Activated naive CD4-positive, alpha-beta T cell (primary cell): ENCODE data around the gene BATF2.
"Not testable (repeated sequence)": the region's sequence is repeated elsewhere in the genome, so short reads cannot be mapped to it uniquely, and the experiment has no call there.

ENCODE experiments used
- DNase-seq, 4 experiments: peaks; one replicate each; lab custom pipeline; 2025; lab: John Stamatoyannopoulos, UW

Gene BATF2

DNA sequence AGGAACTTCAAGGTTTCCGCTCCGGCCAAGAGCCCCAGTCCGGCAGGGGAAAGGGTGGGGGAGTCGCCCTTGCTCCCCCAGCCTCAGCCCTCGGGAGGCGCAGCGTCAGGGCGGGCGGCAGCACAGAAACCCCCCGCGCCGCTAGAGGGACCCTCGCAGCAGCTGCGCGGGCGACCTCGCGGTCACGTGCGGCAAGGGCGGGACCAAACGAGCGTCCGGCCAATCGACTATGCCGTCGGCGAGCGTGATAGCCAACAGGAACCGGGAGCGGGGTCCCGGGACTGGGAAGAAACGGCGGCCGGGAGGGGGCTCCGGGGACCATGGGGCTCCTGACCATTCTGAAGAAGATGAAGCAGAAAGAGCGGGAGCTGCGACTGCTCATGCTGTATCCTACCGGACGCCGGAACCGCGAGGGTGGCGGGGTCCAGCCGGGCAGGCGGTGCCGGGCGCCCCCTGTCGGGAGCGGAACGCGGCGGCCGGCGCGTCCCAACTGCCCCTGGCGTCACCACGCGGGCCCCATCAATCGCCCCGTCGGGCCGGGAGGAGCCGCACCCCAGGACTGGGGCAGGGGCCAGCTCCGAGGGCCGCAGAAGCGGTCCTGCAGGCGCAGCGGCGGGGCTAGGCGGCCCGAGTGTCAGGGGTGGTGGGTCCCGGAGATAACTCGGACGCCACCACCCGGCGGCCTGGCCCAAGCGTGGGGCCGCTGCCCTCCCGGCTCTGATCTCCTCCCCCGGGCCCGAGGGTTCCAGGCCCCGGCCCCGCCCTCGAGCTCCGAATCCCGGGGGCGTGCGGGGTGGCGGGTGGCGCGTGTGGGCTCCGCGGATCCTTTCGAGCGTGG is 17.3 kb upstream of the BATF2 start, which contains the start of gene ARL2:
TSS of gene ARL2 (plus strand) at position 273 of the 838 bp plus-strand sequence. CDS start at position 321, 48 bp downstream.
- peak; percentile 56 to 79 (median 66) for DNase-seq

GRCh38 chr11:65013130-65013887 is 16.5 kb upstream of the BATF2 start:
- peak; percentile 80 to 85 (median 82) for DNase-seq

- no peak for DNase-seq
These were observed 12.1 kb upstream of the BATF2 start for GRCh38 chr11:65008873-65009272.

DNA sequence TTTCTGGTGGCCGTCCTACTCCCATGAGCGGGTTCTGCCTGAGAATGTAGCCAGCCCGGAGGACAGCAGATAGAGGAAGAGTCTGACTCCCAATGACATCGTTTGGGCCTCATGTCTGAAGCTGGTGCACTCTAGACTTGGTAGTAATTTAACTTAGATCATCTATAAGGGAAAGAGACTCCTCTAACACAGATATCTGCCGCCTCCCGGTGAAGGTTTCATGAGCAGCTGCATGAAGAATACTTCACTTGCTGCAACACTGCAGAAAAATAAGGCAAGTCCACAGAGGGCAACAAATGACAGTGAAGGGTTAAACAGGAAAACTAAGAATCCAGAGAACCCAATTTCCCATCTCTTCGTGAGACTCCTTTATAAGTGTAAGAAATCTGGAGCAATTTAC is 11.2 kb upstream of the BATF2 start:
- no peak for DNase-seq

DNA sequence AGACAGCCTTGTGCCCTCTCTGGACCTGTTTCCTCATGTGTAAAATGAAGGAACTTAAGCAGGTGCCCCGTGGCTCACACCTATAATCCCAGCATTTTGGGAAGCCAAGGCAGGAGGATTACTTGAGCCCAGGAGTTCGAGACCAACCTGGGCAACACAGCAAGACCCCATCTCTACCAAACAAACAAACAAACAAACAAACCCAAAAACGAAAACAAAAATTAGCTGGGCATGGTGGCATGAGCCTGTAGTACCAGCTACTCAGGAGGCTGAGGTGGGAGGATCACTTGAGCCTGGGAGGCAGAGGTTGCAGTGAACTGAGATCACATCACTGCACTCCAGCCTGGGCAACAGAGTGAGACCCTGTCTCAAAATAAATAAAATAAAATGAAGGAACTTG is 7.2 kb upstream of the BATF2 start:
- not testable (repeated sequence) for DNase-seq

DNA sequence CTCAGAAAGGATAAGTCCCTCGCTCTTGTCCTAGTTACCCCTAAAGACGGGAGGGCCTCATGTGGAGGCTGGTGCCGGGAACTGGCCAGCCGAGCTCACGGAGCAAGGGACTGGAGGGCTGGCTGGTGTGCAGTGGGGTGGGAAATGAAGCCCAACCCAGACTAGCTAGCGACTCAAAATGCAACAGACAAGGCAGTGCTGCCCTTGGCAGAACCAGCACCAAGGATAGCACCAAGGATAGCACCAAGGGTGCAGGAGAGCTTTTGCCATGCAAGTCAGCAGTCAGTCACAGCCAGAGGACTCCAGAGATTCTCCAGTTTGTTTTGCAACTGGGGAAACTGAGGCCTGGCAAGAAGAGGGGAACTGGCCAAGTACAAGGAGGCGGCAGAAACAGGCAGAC is 6.5 kb upstream of the BATF2 start:
- no peak for DNase-seq

DNA sequence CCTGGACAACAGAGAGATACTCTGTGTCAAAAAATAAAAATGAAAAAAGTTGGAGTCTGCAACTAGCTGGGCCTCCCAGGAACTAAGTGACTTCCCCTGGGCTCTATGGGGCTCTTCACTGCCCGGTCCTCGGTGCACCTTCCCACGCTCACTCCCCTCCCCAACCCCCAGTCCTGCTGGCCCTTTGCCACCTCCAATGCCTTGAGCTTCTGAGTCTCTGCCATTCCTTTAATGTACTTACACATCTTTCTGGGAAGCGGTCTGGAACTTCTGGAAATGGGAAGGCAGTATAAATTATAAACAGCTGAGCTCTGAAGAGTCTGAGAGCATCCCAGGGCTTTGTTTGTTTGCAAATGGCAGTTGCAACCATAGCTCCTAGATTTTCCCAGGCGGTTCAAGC is 5.9 kb upstream of the BATF2 start:
- DNase-seq = no peak

GRCh38 chr11:64999478-64999877 is 2.7 kb upstream of the BATF2 start:
- DNase-seq = no peak

- DNase-seq = no peak
These were observed 2.1 kb upstream of the BATF2 start for GRCh38 chr11:64998690-64999431.

DNA sequence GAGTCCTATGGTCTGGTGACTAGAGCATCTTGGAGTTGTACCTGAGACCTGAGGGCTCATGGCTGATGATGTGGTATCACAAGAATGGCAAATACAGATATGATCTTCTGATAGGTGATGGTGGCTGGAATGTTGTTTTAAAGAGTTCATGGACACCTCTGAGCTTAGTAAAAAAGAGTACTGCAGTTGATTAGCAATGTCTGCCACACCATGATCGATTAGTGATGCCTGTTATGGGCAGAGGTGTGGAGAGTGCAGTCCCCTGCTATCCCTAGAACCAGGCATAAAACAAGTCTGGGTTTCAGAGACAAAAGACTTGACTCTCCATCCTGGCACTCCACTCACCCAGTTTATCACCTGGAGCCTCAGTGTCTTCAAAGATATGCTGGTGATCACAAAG is 1.4 kb upstream of the BATF2 start:
- DNase-seq = no peak

DNA sequence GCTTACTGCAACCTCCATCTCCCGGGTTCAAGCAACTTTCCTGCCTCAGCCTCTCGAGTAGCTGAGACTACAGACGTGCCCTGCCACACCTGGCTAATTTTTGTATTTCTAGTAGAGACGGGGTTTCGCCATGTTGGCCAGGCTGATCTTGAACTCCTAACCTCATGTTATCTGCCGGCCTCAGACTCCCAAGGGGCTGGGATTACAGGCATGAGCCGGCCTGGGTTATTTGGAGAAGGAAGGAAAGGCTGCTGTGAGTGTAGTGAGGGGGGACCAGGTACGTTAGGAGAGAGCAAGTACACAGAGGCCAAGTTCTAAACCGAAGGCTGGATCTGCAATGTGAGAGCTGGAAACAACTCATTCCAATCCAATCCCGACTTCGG is 453 bp downstream of the BATF2 start:
- DNase-seq = no peak

DNA sequence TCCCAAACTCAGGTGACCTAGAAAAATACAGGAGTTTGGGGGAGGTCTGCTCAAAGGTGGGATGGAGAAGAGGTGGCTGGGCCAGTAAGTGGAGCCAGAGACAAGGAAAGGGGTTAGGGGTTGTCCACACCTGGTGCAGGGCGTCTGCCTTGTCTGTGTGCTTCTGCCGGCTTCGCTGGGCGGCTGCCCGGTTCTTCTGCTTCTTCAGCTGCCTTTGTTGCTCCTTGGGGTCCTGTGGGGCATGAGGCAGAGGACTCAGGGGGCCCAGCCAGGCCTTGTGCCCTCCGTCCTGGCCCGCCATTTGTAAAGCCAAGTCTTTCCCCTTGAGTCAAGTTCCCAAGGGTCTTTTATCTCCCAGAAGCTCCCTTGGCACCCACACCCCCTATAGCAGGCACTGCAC is 2.5 kb downstream of the BATF2 start:
- no peak for DNase-seq

GRCh38 chr11:64990222-64990923 is 6.4 kb downstream of the BATF2 start:
- no peak for DNase-seq

GRCh38 chr11:64989416-64989815 is 7.4 kb downstream of the BATF2 start:
- no peak for DNase-seq

GRCh38 chr11:64987998-64988854 is 8.5 kb downstream of the BATF2 start:
- DNase-seq = no peak

DNA sequence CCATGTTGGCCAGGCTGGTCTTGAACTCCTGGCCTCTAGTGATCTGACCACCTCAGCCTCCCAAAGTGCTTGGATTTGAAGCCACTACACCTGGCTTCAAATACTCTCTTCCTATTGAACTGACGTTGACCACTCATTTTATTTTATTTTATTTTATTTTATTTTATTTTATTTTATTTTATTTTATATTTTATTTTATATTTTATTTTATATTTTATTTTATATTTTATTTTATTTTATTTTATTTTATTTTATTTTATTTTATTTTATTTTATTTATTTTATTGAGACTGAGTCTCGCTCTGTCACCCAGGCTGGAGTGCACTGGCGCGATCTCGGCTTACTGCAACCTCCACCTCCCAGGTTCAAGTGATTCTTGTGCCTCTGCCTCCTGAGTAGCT is 13.4 kb downstream of the BATF2 start:
- DNase-seq = not testable (repeated sequence)

DNA sequence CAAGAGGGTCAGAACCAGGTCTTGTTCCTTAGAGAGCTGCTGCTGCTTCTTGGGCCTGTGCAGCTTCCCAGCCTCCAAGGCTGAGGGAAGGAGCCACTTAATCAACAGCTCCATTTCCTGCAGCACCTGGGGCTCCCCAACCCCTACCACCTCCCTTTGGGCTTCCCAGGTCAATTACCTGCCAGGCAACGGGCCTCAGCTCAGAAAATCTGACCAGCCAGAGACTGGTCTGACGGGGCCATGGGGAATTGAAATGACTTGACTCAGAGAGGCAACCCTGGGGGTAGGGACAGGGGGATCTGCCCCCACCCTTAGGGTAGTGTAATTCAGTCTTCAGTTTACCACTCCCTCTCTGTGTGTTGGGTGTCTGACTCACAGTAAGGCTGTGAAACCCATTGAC is 20.1 kb downstream of the BATF2 start:
- DNase-seq = no peak

- DNase-seq = no peak
These were observed 22.6 kb downstream of the BATF2 start for GRCh38 chr11:64974124-64974523.

GRCh38 chr11:64971421-64972233 is 25.1 kb downstream of the BATF2 start, which contains the start of gene MAJIN:
Gene MAJIN, minus strand, starts transcription at chr11:64972108. Its CDS starts 12,703 bp downstream, at chr11:64959405.
- DNase-seq = peak; percentile 60 to 91 (median 86)

DNA sequence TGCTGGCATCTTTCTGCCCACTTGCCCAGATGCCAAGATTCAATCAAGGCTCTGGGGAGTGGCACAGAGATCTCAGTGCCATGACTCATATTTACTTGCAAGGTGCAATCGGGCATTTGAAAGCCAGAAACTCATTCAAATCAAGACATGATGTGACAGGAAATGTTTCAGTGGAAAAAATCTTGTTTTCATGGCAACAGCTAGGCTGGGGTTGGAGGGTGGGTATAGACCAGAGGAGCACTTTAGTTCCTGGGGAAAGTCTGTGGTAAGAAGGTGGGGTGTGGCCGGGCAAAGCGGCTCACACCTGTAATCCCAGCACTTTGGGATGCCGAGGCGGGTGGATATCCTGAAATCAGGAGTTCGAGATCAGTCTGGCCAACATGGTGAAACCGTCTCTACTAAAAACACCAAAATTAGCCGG is 26.0 kb downstream of the BATF2 start:
- no peak for DNase-seq
